LHCN-M2 (cell line): ENCODE measurements around the gene MAGI1. TPM values are rescaled to one million over a fixed set of nuclear protein-coding genes. Genes with fewer than 3 reads are reported as not detected.

Experiments used
- DNase-seq: peaks from one replicate; pipeline ENCODE4 v3.0.0-alpha.2; 2012; ENCODE audit warnings: low read depth
- total RNA-seq: library from RNA; depleted of rRNA; stranded (reverse); fragments of >200 nt; gene quantifications from 2 replicates; pipeline ENCODE4 v1.2.3, GENCODE V29; 2014

The MAGI1 gene
- total RNA-seq, 1 experiment from 2014 or later, result 5.5 TPM

DNA sequence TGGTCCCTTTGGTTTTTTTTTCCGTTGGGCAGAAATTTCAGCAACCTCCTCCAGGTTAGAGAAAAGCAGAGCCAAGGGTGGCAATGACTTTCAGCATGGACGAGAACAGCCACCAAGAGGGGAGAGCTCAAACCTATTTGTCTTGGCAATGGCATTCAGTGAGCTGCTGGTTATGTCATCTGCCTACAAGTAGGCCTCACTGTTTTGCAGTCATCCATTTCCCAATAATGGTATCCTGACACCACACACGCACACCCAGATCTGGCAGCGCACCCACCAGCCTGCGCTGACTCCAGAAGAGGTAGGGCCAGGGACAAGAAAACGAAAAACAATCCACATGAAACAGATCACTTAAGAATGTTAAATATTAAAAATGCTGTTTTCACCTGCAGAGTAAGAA lies 92.3 kb downstream of the MAGI1 start:
- no peak for DNase-seq

DNA sequence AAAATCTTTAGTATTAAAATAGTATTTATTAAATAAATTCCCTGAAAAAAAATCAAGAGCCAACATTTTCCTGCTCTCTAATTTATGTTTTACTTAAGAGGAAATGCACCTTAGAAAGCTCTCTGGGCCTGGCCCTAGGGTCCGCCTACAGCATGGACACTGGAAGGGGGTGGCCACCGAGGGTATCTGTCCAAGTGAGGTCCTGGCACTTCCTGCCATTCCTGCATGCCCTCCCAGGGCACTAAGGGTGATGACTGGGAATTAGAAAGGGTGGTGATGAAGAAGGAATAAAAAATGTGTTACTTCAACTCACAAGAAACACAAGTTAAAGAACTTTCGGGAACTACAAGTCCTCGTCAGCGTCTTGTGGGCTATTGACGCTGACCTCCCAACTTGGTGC lies 92.8 kb downstream of the MAGI1 start:
- no peak for DNase-seq

DNA sequence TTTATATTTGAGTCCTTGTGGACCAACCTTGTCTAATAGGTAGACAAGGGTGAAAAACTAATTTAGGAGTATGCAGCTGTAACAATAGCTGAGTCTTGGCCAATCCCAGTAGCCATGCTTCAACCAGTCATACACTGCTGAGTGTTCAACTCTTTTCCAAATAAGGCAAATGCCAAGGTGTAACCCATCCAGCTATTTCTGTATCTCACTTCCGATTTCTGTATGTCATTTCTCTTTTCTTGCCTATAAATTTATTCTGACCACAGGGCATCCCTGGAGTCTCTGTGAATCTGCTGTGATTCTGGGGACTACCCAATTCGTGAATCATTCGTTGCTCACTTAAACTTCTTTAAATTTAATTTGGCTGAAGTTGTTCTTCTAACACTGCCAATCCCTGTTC lies 93.2 kb downstream of the MAGI1 start:
- peak; percentile 34 for DNase-seq

DNA sequence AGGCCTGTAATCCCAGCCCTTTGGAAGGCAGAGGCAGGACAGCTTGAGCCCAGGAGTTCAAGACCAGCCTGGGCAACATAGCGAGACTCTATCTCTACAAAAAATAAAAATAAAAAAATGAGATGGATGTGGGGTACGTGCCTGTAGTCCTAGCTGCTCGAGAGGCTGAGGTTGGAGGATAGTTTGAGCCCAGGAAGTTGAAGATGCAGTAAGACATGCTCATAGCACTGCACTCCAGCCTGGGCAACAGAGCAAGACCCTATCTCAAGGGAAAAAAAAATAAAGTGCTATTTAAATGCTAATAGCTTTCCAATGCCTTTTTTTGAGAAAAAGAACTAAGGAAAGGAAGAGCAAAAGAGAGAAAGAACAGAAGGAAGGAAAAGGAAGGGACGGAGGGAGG lies 94.5 kb downstream of the MAGI1 start:
- no peak for DNase-seq

DNA sequence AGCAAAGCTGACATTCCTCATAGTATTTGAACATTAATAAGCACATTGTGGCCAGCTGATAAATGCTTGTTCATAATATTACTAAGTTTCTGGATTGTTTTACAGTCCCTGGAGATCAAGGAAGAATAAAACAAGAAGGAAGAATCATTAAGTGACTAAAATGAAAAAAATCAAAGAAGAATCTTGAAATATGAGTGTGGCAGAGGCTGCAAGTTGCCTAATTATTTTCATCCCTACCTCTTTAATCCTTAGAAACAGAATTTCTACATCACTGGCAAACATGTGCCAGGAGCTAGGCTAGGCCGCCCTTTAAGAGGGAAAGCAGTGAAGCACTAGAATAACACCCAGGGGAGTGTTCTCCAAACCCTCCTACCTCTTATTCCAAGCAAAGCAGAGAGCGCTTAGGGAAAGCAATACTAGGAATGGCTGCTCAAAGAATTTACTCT lies 98.9 kb downstream of the MAGI1 start:
- peak; percentile 57 for DNase-seq

DNA sequence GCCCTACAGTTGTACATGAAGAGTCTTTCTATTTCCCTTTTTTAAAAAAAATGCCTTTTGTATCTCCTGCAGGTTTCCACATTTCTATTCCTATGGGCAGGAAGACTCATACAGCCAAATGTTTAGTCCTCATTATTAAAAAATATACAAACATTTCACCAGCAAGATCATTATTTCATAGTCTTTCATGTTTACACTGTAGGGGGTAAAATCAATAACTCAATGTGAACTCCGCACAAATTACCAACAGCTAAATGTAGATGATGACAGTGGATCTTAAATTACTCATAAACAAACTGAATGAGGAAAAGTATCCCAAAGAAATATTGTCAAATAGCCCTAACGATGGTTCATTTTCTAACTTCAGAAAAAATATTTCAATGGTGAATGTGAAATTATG lies 99.5 kb downstream of the MAGI1 start:
- no peak for DNase-seq

DNA sequence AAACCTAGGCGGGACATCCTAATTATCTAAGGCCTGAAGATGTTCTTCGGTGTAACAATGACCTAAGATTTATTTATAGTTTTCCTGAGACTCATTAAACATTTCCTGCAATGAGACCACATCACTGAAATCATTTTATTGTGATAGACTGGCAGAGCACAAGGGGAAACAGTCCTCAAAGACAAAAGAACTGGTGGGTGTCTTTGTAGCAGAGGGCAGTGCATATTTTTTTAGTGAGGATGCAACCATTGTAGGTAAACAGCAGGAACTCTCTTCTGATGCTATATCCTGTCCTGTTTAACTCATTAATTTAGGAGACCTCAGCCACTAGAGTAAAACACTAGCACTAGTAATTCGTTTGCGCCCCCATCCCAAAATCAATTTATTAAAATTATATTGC lies 100.0 kb downstream of the MAGI1 start:
- no peak for DNase-seq

DNA sequence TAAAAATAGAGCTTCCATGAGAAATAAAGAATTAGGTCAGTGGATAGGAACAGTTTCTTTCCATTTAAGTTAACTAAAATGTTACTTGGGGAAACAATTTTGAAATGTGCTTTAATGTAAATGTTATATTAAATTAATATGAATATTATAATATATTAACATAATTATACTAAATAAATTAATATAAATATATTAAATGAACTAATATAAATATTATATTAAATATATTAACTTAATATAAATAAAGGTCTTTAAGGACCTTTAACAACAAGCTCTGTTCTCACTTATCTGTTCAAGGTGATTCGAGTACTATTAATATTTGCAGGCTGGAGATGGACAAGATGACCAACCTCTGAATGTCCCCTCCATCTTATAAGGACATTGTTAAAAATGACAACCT lies 100.6 kb downstream of the MAGI1 start:
- no peak for DNase-seq

DNA sequence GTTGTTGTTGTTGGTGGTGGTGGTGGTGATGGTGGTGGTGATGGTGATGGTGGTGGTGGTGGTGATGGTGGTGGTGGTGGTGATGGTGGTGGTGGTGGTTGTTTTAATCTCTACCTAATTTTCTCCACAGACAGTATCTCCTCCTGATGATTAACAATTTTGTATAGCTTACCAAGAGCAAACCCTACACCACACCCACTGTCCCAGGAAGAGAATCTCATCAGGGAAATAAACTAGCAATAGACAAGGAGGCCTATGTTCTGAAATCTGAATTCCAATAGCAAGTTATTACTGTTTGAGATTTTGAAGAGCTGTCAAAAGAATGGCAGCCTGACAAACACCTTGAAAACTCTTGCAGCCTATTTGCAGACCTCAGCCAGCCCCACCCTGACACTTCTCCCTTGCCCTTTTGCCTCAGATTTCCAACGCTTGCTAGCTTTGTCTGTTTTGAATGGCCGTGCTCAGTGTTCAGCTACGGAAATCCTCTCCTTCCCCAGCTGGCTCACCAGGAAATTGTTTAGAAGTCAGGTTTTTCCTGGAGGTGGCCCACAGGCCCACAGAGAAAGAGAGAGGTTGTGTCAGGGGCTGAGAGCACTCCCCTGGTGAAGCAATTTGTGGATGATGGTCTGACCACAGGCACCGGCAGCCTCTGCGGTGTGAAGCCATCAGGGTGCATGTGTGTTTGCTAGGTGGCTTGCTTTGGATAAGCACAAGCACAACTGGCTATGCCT lies 101.6 kb downstream of the MAGI1 start:
- no peak for DNase-seq

DNA sequence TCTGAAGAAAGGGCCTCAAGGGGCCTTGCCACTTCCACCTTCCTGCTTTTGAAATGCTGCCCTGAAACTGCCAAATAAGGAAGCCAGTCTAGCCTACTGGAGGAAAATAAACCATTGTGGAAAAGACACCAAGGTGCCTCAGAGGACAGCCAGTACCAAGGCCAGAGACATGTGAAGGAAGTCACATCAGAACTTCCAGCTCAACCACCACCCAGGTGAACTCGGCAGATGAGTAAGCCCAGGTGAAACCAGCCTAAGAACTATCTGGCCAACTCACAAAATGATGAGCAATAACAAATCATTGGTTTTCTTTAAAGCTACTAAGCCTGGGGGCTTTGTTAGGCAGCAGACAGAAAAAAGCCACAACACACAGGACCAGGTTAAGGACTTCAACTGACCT lies 103.0 kb downstream of the MAGI1 start:
- DNase-seq, result no peak

DNA sequence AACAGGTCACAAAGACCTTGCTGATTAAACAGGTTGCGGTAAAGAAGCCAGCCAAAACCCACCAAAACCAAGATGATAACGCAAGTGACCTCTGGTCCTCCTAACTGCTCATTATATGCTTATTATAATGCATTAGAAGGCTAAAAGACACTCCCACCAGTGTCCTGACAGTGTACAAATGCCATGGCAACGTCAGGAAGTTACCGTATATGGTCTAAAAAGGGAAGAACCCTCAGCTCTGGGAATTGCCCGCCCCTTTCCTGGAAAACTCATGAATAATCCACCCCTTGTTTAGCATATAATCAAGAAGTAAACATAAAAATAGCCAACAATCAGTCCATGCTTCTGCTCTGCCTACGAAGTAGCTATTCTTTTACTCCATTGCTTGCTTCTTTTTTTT lies 108.1 kb downstream of the MAGI1 start:
- no peak for DNase-seq

DNA sequence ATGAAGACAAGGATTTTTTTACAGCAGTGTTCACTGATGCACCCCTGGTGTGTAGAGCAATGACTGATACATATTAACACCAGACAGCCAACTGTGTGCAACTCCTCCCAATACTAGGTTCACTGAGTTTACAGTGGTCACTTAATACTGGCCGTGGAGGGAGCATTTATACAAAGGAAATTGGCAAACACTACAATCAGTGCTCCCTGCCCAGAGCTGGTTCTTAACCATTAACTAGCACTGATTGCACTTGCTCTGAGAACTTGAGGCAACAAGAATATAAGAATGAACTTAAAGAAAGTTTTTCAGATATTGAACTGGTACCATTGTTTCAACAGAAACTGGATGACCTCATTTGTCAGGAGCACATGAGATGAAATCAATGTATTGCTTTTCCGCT lies 110.6 kb downstream of the MAGI1 start:
- DNase-seq, result no peak

DNA sequence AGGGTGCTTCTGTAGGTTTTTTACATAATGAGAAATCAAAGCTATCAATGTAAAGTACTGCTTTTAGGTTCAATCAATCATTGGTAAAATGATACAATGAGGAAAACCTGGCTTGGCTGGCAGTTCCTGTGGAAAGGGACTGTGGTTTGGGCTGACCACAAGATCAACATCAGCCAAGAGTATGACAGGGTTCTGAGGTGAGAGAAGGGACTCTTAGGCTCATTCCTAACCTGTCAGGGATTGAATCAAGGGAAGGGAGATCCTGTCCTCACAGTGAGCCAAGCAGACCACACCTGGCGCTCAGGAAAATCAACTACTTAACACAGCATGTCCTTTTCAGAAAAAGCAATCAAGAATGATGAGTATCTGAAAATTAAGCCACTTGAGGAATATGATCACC lies 111.1 kb downstream of the MAGI1 start:
- no peak for DNase-seq

DNA sequence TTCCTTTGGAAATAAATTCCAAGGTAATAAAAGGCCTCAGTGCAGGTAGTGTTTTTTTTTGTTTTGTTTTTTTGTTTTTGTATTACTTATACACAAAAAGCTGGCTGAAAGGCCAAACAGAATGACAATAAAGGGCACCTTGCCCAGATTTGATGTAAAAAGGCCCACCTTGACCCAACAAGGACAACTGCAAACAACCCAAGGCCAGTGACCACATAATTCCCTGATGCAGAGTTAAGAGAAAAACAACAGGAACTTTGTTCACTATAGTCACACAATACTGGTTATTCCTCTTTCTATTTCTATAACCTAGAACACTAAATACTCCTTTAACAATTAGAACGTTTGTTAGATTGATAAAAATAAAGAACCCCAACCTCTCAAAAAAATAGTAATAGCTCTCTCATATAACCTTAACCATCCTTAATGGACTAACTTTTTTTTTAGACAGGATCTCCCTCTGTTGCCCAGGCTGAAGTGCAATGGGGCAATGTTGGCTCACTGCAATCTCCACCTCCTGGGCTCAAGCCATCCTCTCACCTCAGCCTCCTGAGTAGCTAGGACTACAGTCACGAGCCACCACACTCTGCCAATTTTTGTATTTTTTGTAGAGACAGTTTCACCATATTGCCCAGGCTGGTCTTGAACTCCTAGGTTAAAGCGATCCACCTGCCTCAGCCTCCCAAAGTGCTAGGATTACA lies 113.3 kb downstream of the MAGI1 start:
- DNase-seq, result no peak

DNA sequence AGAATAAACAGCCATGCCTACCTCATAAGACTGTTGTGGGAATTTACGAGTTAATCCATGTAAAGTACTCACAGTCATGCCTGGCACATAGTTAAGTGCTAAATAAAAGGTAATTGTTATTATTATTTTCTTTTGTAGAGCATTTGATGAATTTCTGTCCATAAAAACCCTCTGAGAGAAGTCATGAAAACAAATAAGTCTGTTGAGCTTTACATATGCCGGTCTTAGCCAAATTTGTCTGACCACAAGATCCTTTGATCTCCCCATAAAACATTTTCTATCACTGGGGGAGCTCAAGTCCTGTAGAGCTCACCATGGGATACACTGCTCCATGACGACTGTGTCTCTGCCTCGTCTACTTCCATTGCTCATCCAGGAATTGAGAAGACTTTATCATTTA lies 114.0 kb downstream of the MAGI1 start:
- DNase-seq, result no peak

DNA sequence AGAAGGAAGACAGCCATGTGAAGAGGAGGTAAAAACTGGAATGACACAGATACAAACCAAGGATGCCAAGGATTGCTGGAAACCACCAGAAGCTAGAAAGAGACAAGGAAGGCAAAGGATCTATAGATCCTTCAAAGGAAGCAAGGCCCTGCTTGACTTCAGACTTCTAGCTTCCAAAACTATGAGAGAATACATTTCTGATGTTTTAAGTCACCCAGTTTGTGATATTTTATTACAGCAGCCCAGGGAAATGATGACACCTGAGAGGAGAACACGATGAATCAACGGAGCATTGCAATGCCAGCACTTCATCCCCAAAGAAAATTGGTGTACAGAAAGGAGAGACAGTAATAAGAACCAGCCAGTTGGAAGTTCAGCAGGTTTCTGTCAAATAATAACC lies 116.3 kb downstream of the MAGI1 start:
- DNase-seq, result no peak

DNA sequence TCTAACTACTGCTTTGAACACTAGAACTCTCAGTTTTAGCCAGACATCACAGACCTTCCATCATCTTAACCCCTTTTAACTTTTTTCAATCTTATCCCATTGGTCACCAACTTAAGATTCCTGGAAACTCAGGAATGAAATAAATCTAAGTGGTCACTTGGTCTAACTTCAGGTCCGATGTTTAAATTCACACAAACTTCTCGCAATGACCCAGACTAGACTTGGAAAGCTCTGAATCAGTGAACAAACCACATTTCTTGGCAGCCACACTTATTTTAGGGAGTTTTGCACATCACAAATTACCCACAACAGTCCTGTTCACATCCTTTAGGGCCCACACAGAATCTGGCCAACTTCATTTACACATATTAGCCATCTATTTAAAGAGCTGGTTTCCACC lies 118.9 kb downstream of the MAGI1 start:
- no peak for DNase-seq

DNA sequence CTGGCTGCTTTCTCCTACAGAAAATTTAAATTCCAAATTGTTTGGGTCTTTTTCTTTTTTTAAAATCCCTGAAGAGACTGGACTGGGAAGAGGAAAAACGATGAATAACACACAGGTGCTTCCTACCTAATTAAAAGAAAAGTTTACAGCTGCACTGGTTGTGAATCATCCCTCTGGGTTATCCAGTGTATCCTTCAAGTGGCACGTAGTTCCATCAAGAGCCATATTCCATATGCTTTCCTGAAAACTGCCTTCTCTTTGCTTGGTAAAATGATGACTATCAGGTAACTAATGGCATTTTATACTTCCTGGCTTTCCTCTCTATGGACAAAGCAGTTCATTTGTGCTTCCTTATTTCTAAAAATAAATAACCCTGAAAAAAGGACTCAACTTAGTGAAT lies 123.2 kb downstream of the MAGI1 start:
- DNase-seq, result no peak

DNA sequence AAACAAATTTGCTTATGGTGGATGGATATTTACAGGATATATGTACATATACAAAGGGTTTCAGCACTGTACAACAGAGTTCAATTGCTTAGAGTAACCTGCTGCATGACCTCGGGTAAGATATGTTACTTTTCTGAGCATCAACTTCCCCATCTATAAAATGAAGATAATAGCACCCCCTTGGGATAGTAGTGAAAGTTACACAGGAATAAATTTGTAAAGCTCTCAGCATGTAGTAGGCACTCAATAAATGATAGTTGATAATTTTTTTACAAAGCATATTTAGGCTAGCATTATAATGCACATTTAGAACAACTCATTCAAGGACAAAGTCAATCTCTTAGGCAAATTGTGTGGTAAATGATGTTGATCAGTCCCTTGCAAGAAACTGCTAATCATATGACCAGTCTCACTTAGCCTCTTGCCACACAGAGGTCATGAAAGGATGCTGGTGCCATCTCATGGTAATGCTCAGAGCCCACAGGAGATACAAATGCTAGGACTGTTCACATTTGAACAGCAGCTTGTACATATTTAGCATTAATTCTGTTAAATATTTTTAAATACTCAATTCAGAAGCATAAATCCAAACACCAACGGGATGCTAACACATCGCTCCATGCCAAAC lies 123.9 kb downstream of the MAGI1 start:
- DNase-seq, result peak; percentile 38

DNA sequence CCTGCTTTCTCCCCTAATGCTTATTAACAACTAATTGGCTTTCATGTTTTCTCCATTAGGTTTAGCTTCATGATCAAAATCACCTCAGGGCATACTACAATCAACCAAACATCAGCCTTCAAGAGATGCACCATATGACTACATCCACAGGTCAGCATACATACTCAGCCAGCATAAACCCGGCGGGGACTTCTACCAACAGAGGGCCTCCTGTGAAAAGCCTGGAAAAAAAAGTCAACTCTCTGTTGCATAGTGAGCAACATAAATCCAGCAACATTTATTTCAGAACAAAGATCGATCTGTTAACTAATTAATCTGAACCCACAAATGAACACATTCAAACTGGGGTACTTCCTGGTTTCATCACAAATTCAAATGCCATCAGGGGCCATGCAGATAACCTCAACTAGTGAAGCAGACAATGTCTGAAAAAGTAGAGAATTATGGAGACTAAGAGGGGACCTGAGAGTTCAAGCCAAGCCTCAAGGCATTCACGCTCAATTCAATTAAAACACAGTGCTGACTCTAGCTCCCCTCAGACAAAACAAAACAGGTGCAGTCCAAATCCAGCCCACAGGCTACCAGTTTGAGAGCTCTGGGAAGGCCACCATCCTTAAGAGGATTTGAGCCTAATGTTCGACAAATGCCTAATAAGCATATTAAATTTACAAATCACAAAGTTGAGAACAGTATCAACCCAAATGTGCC lies 124.5 kb downstream of the MAGI1 start:
- no peak for DNase-seq

DNA sequence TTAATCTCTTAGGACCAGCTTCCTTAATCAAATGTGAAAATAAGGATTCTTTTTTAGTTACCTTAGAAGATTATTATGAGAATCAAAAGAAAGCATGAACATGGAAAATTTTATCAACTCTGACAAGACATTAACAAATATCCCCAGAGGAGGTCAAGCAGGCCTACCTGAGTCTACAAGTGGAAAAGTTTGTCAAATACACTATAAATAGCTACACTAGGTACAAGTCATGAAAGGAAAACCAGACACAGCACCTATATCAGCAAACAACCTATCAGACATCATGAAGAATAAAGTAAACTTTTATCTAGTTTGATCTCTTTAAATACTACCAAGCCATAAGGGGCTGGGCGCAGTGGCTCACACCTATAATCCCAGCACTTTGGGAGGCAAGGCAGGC lies 126.1 kb downstream of the MAGI1 start:
- DNase-seq, result no peak

DNA sequence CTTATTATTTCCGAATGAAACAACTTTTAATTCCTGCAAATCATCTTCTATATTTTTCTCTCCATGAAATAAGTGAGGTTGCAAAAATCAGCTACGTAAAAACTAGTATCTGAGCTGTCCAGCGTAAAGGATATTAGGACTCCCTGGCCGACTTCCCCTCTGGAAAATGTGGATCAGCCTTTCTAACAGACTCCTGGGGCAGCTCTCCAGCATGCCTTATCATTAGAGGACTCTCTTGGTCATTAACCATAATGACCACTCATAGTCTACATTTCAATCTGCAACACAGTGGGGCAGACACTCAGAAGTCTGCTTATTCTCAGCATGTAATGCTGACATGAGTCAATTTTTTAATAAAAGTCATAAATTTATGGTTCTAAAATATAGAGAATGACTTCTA lies 130.1 kb downstream of the MAGI1 start:
- no peak for DNase-seq
